WTC11 (cell line): ENCODE measurements around the gene TNRC18. TPM values are rescaled to one million over a fixed set of nuclear protein-coding genes. Genes with fewer than 3 reads are reported as not detected.

Experiments used
- ATAC-seq: fragments of 200-7000 bp; cut with Tn5 transposase; 2 replicates; pipeline ENCODE4 v1.10.0; 2021; ENCODE audit warnings: mild to moderate bottlenecking, moderate library complexity
- CTCF ChIA-PET: fragments of 300-600 bp; sonication (Branson Sonifier 250); formaldehyde crosslinking; loops from one replicate; lab custom pipeline; 2021; ENCODE audit warnings: antibody characterized with exemption; lab: Charles Lee
- POLR2A ChIA-PET: fragments of 350-600 bp; sonication (Branson Sonifier 250); formaldehyde crosslinking; loops from one replicate; lab custom pipeline; 2021; ENCODE audit warnings: antibody characterized with exemption; lab: Charles Lee
- DNase-seq: peaks from one replicate; pipeline ENCODE4 v3.0.0; 2021; ENCODE audit warnings: low spot score
- H3K27ac Mint-ChIP-seq: 2 replicates; pipeline ENCODE4 v1.8.0; 2021; ENCODE audit warnings: mixed read lengths
- H3K27me3 Mint-ChIP-seq: 2 replicates; pipeline ENCODE4 v1.8.0; 2021; ENCODE audit warnings: low read depth, mild to moderate bottlenecking, moderate library complexity, mixed read lengths
- H3K36me3 Mint-ChIP-seq: 2 replicates; pipeline ENCODE4 v1.8.0; 2021; ENCODE audit warnings: mixed read lengths
- H3K4me1 Mint-ChIP-seq: 2 replicates; pipeline ENCODE4 v1.8.0; 2022; ENCODE audit warnings: mixed read lengths
- H3K4me3 Mint-ChIP-seq: 2 replicates; pipeline ENCODE4 v1.8.0; 2021; ENCODE audit warnings: mild to moderate bottlenecking, moderate library complexity, mixed read lengths
- H3K9me3 Mint-ChIP-seq: 2 replicates; pipeline ENCODE4 v1.8.0; 2021; ENCODE audit warnings: mixed read lengths
- AFF4 ChIP-seq: sonication (generic); formaldehyde crosslinking; IDR thresholded peaks from 2 replicates; pipeline ENCODE4 v1.8.1; 2023; ENCODE audit warnings: mild to moderate bottlenecking, missing genetic modification reagents, borderline replicate concordance
- ATF3 ChIP-seq: sonication (generic); formaldehyde crosslinking; conservative IDR thresholded peaks from 2 replicates; pipeline ENCODE4 v1.8.1; 2022; ENCODE audit warnings: mild to moderate bottlenecking, missing genetic modification reagents
- CTCF ChIP-seq: fragments of 200-600 bp; IDR thresholded peaks from 2 replicates; pipeline ENCODE4 v1.8.0; 2022; ENCODE audit warnings: antibody characterized with exemption
- ETV6 ChIP-seq: sonication (generic); formaldehyde crosslinking; IDR thresholded peaks from 2 replicates; pipeline ENCODE4 v1.8.1; 2022; ENCODE audit warnings: mild to moderate bottlenecking, missing genetic modification reagents
- FOXJ3 ChIP-seq: sonication (generic); formaldehyde crosslinking; IDR thresholded peaks from 2 replicates; pipeline ENCODE4 v1.9.0; 2021; ENCODE audit warnings: missing genetic modification reagents, mild to moderate bottlenecking, borderline replicate concordance
- FOXP1 ChIP-seq: sonication (generic); formaldehyde crosslinking; IDR thresholded peaks from 2 replicates; pipeline ENCODE4 v1.8.0; 2022; ENCODE audit warnings: missing genetic modification reagents, mild to moderate bottlenecking, moderate library complexity, borderline replicate concordance
- FOXP4 ChIP-seq: sonication (generic); formaldehyde crosslinking; IDR thresholded peaks from 2 replicates; pipeline ENCODE4 v1.8.0; 2022; ENCODE audit warnings: mild to moderate bottlenecking, missing genetic modification reagents
- GABPB1 ChIP-seq: sonication (generic); formaldehyde crosslinking; IDR thresholded peaks from 2 replicates; pipeline ENCODE4 v1.8.1; 2023; ENCODE audit warnings: mild to moderate bottlenecking, missing genetic modification reagents
- HMGA2 ChIP-seq: fragments of 250-450 bp; sonication (Bioruptor Pico); IDR thresholded peaks from 2 replicates; pipeline ENCODE4 v1.4.0; 2021; ENCODE audit warnings: mild to moderate bottlenecking, moderate library complexity
- JUN ChIP-seq: sonication (generic); formaldehyde crosslinking; IDR thresholded peaks from 2 replicates; pipeline ENCODE4 v1.8.0; 2023; ENCODE audit warnings: mild to moderate bottlenecking, missing genetic modification reagents
- NFATC4 ChIP-seq: fragments of 250-450 bp; sonication (Bioruptor Pico); IDR thresholded peaks from 2 replicates; pipeline ENCODE4 v1.9.0; 2021; ENCODE audit warnings: mild to moderate bottlenecking
- NFE2L1 ChIP-seq: sonication (generic); formaldehyde crosslinking; IDR thresholded peaks from 2 replicates; pipeline ENCODE4 v1.8.1; 2023; ENCODE audit warnings: missing genetic modification reagents
- RELA ChIP-seq: sonication (generic); formaldehyde crosslinking; IDR thresholded peaks from 2 replicates; pipeline ENCODE4 v1.8.1; 2022; ENCODE audit warnings: missing genetic modification reagents, mild to moderate bottlenecking, borderline replicate concordance
- SP1 ChIP-seq: sonication (generic); formaldehyde crosslinking; conservative IDR thresholded peaks from 2 replicates; pipeline ENCODE4 v1.8.1; 2022; ENCODE audit warnings: missing genetic modification reagents
- TEAD4 ChIP-seq: sonication (generic); formaldehyde crosslinking; IDR thresholded peaks from 2 replicates; pipeline ENCODE4 v1.8.0; 2022; ENCODE audit warnings: mild to moderate bottlenecking, missing genetic modification reagents
- ZNF281 ChIP-seq: sonication (generic); formaldehyde crosslinking; IDR thresholded peaks from 2 replicates; pipeline ENCODE4 v1.8.0; 2023; ENCODE audit warnings: mild to moderate bottlenecking, missing genetic modification reagents
- ZNF317 ChIP-seq: sonication (generic); formaldehyde crosslinking; IDR thresholded peaks from 2 replicates; pipeline ENCODE4 v1.8.1; 2023; ENCODE audit warnings: low read depth, mild to moderate bottlenecking, moderate library complexity, missing genetic modification reagents, borderline replicate concordance
- ZNF416 ChIP-seq: fragments of 250-450 bp; sonication (Bioruptor Pico); IDR thresholded peaks from 2 replicates; pipeline ENCODE4 v1.9.0; 2021; ENCODE audit warnings: mild to moderate bottlenecking, inconsistent platforms
- ZNF532 ChIP-seq: fragments of 250-450 bp; sonication (Bioruptor Pico); IDR thresholded peaks from 2 replicates; pipeline ENCODE4 v1.9.0; 2021; ENCODE audit warnings: mild to moderate bottlenecking, borderline replicate concordance
- ZNF671 ChIP-seq: fragments of 250-450 bp; sonication (Bioruptor Pico); IDR thresholded peaks from 2 replicates; pipeline ENCODE4 v1.8.0; 2021; ENCODE audit warnings: mild to moderate bottlenecking
- total RNA-seq: library from RNA; stranded (reverse); gene quantifications from 3 replicates; pipeline ENCODE4 v1.2.3, GENCODE V29; 2021

Gene TNRC18
- total RNA-seq, 1 experiment from 2014 or later = 55.0 TPM

- no peak overlapping the region for H3K4me3 Mint-ChIP-seq
- peaks cover 6% of the 10 kb centered on the region for H3K4me1 Mint-ChIP-seq
- CTCF ChIA-PET = interaction anchor here (0.6 to 5.2 kb wide), 26 partner anchors 11 to 477 kb away, joined by 3 to 53 read pairs (median 4); partner anchors contain the start of gene TNRC18
- TF ChIP-seq TEAD4 (CRISPR knock-in tag) (no peak), HMGA2 (CRISPR knock-in tag) (no peak), ZNF671 (CRISPR knock-in tag) (no peak), ATF3 (CRISPR knock-in tag) (no peak), FOXJ3 (no peak), NFE2L1 (no peak), NFATC4 (no peak), ZNF281 (CRISPR knock-in tag) (0 out of 2 replicates have a peak, but pooled peaks have one; percentile 47), ETV6 (no peak), CTCF (peak; percentile 56), SP1 (CRISPR knock-in tag) (0 out of 2 replicates have a peak, but pooled peaks have one; percentile 26), ZNF532 (CRISPR knock-in tag) (no peak), AFF4 (CRISPR knock-in tag) (no peak), GABPB1 (no peak), FOXP1 (CRISPR knock-in tag) (no peak), FOXP4 (CRISPR knock-in tag) (no peak), ZNF317 (CRISPR knock-in tag) (no peak), RELA (CRISPR knock-in tag) (no peak), ZNF416 (CRISPR knock-in tag) (no peak), JUN (CRISPR knock-in tag) (no peak)
Measured at GRCh38 chr7:5450549-5451327, 27.1 kb upstream of the TNRC18 start.

More at GRCh38 chr7:5450549-5451327, 27.1 kb upstream of the TNRC18 start:
- ATAC-seq (peak; percentile 84), DNase-seq (peak; percentile 79)
- Mint-ChIP-seq H3K9me3 (no peaks in the 10 kb centered on the region), H3K27ac (no peak overlapping the region), H3K27me3 (peaks cover 4% of the 10 kb centered on the region; the same call in 1 of the 2 replicates), H3K36me3 (no peaks in the 10 kb centered on the region)
- POLR2A ChIA-PET = interaction anchor here (0.5 kb wide), 1 partner anchor 31 kb away, joined by 3 read pairs; no protein-coding TSS in a partner anchor
